Inflammatory macrophage (primary cell): Measurements from ENCODE around the gene MPRIP.

Experiments
- DNase-seq, 2 donors: peaks; one replicate each; pipeline ENCODE4 v3.0.0-alpha.2; 2020 to 2022

Gene MPRIP

DNA sequence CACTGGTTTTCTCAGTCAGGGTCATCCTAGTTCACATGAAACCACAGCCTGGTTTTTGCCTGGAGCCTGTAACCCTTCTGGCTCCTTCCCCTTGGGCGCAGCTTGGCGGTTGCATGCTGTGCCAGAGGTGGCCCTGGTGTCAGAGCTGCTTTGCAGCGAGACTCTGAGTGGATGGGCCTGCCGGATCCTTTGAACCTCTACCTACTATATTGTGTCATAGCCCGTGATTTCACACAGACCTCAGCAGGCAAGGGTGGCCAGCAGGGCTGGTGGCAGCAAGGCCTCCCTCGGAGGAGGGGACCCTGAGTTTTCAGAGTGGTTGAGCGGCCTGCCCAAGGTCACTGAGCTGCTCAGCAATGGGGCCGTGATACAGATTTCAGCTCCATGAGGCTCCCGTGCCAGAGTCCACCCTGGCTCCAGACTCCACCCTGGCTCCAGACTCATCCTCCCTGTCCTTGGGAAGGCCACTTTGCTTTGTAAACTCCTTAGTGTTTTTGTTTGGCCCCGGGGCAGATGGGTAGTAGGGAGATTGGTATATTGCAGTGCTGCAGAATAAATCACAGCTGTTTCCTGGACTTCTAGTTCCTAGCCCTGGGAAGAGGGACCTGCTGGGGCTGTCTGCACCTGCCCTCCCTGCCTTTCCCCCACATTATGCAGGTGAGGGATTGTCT is 9.7 kb downstream of the MPRIP start:
- DNase-seq, result peak; percentile 54 to 67

DNA sequence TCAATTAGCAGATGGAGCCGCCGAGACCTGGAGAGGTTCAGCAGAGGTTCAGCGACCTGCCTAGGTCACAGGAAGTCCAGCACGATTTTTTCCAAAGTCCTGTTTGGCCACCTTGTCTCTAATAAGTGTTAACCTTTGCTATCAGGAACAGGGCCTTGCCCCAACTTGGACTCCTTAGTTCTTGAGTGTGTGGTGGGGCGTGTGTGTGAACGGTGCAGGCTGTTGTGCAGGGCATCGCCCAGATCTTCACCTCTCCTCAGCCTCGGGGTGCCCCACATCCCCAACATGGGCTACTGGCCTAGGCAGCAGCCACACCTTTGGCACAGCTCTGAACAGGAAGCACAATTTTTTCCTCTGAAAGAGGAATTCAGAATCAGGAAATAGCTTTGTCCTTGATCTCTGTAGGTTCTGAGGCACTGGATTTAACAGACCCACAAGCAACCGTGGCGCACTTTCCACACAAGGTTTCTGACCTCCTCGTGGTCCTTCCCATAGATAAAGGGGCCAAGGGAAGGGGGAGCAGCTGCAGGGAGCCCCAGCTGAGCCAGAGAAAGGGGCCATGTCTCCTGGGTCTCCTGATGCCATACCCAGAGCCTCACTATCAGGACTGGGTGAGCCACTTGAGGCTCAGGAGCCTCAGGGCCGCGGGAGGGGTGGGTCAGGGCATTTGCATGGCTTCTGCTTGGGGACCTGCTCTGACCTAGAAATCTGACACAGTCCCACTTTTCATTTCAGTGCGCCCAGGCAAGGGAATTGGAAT is 10.4 kb downstream of the MPRIP start:
- peak; percentile 36 to 46 for DNase-seq

- no peak for DNase-seq
Measured at GRCh38 chr17:17053446-17054379, 11.5 kb downstream of the MPRIP start.

GRCh38 chr17:17054636-17055035 is 12.4 kb downstream of the MPRIP start:
- DNase-seq, result no peak

DNA sequence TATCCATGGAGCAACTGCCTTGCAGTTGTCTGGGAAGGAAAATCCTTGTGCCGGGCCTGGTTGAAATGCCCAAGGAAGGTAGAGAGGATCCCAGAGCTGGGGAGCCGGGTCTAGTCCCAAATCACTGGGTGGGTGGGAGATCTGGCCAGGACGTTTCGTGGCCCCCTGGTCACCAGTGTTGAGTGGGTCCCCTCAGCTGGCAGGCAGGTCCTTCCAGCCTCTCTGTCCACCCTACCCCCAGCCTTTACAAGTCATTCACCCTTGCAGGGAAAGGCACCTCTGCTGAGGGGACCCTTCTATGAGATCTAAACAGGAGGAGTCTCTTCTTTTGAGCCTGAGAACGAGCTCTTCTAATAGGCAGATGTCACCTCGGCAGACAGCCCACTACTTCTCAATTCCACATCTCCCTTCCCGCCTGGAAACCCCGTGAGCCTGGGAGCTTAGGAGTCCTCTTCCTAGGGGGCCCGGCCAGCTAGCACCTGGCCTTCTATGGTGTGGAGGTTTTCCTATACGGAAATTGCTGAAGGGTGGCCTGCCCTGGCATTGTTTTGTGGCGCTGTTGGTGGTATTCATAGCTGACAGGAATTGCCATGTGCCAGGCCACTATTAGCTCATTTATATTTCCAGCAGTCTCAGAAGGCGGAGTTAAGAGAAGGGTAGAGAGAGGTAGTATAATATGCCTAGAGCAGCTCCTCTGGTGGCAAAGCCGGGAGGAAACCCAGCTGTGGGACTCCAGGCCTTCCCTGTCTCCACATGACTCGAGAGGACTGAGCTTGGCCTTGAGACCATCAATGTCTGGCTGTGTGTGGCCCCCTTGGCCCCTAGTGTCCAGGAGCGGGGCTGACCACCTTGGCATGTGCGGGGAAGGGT is 13.3 kb downstream of the MPRIP start:
- DNase-seq, result no peak

- peak; percentile 60 to 76 for DNase-seq
Measured at GRCh38 chr17:17056156-17056539, 13.9 kb downstream of the MPRIP start.

GRCh38 chr17:17057057-17057551 is 14.8 kb downstream of the MPRIP start:
- DNase-seq, result peak in 1 of 2 donors; percentile 13

GRCh38 chr17:17058304-17058703 is 16.0 kb downstream of the MPRIP start:
- DNase-seq, result no peak

DNA sequence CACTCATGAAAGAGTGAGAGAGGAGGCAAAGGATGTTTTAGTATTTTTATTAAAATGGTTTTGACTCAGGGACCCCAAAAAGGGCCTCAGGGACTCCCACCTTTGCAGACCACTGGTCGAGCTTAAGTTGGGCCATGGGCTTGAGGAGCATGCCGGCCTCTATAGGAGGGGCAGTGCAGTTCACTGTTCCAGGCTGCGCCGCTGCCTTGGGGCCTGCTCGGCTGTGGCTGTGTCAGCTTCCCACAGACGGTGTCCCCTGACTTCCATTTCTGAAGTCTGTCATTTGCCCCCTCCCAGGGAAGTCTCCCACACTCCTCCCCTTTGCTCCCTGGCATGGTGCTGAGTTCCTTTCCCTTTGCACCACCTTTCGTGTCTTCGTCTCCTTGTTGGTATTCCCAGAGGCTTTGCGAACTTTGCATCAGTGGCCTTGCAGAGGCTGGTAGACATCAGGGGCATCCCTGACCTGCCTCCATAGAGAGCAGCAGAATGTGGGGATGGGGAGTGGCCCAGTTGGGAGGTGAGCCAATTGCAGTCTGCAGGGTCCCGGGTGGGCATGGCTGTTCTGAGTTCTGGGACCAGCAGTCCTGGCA is 17.1 kb downstream of the MPRIP start:
- no peak for DNase-seq

GRCh38 chr17:17060001-17060922 is 18.0 kb downstream of the MPRIP start:
- no peak for DNase-seq

DNA sequence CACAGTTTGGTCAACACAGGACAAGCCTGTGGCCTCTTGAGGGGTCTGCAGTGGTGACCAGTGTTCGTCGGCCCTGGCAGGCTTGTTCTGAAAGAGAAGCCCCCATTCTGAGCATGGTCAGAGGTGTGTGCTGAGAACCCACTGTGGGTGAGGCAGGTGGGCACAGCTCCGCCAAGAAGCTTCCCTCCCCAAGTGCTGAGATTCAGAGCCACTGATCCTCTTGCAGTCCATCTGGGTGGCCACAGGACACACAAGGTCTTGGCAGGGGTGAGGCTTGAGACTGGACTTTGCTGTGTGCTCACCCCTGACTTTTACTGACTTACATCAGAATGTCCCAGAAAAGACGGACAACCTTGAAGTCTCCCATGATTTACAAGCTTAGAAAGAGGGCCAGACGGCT is 18.7 kb downstream of the MPRIP start:
- DNase-seq, result no peak

DNA sequence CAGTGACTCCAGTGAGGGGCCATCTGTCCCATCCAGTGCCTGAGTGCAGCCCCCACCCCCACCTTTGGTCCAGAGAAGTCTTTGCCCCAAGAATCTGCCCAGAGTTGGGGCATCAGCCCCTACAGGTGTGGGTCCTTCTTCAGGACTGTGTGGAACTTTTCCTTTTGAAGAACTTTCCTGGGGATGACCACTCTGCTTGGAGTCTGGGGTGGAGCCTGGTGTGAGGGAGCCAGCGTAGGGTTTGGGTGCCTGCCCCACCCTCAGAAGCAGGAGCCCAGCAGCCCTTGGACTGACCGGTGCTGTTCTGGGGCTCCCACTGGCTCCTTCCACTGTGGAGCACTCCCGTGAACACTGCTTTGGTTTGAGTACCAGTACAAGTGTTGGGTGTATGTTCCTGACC is 19.3 kb downstream of the MPRIP start:
- no peak for DNase-seq

GRCh38 chr17:17062356-17062755 is 20.1 kb downstream of the MPRIP start:
- DNase-seq, result no peak

- peak; percentile 64 to 65 for DNase-seq
Measured at GRCh38 chr17:17062866-17063265, 20.6 kb downstream of the MPRIP start.

GRCh38 chr17:17063546-17064122 is 21.4 kb downstream of the MPRIP start:
- peak; percentile 81 to 92 for DNase-seq

DNA sequence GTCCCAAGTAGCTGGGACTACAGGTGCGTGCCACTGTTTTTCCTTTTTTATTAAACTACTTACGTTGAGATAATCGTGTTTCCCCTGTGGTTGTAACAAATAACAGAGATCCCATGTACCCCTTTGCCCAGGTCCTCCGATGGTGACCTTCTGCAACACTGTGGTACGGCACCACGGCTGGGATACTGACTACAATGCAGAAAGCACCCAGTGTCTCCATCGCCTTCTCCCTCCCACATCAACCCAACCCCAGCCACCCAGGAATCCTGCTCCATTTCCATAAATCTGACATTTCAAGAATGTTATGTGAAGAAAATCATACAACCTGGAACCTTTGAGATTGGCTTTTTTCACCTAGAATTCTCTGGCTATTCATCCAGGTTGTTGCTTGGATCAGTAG is 22.1 kb downstream of the MPRIP start:
- DNase-seq, result no peak

DNA sequence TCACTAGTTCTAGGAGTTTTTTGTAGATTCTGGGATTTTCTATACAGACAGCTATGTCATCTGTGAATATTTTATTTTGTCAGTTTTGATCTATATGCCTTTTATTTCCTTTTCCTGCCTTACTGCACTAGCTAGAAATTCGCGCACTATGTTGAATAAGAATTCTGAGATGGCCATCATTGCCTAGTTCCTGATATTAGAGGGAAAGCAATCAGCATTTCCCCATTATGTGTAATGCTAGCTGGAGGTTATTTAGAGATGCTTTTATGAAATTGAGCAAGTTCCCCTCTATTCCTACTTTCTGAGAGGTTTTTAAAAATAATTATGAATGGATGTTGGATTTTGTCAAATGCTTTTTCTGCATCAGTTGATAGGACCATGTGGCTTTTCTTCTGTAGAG is 23.8 kb downstream of the MPRIP start:
- DNase-seq, result peak; percentile 58 to 78

- no peak for DNase-seq
Measured at GRCh38 chr17:17067257-17067656, 25.0 kb downstream of the MPRIP start.

GRCh38 chr17:17069849-17070248 is 27.6 kb downstream of the MPRIP start:
- no peak for DNase-seq

- no peak for DNase-seq
Measured at GRCh38 chr17:17070931-17071330, 28.7 kb downstream of the MPRIP start.
